Measurements from ENCODE around the gene FGD4. TPM values are rescaled to one million over a fixed set of nuclear protein-coding genes. Genes with fewer than 3 reads are reported as not detected.

FGD4 gene
- total and polyA plus RNA-seq, 8 donors, result 5.5 to 138 (median 80.8) TPM

- intact Hi-C loops (cut with DNase I; ENCODE audit: low total_unique reads), result no loop called here
- Histone ChIP-seq H3K9me3 (no peaks in the 10 kb centered on the region), H3K36me3 (no peaks in the 10 kb centered on the region), H3K4me1 (no peaks in the 10 kb centered on the region), H3K27ac (no peak overlapping the region), H3K27me3 (no peaks in the 10 kb centered on the region), H3K4me3 (no peak overlapping the region)
- WGBS, 5 donors, result 83 to 93% (median 86%) methylated on average over 8 of the region's 8 CpGs
- TF ChIP-seq EP300 (IDR thresholded peaks at IDR 0.05), result no peak
- TF ChIP-seq CTCF (IDR thresholded peaks at IDR 0.05), result no peak
- TF ChIP-seq POLR2AphosphoS5 (IDR thresholded peaks at IDR 0.05), result no peak
- TF ChIP-seq POLR2A (IDR thresholded peaks at IDR 0.05), result no peak
- DNase-seq, result no peak
Observed at GRCh38 chr12:32379667-32380066, 19.7 kb upstream of the FGD4 start.

- 78 to 94% (median 85%) methylated on average over 2 of the region's 2 CpGs for WGBS, 5 donors
- Histone ChIP-seq H3K27me3 (no peaks in the 10 kb centered on the region), H3K4me3 (no peak overlapping the region), H3K9me3 (no peaks in the 10 kb centered on the region), H3K36me3 (no peaks in the 10 kb centered on the region), H3K4me1 (no peaks in the 10 kb centered on the region), H3K27ac (no peak overlapping the region)
- TF ChIP-seq POLR2A (IDR thresholded peaks at IDR 0.05), result no peak
- TF ChIP-seq EP300 (IDR thresholded peaks at IDR 0.05), result no peak
- TF ChIP-seq CTCF (IDR thresholded peaks at IDR 0.05), result no peak
- no peak for TF ChIP-seq POLR2AphosphoS5 (IDR thresholded peaks at IDR 0.05)
- no peak for DNase-seq
- intact Hi-C loops (cut with DNase I; ENCODE audit: low total_unique reads), result no loop called here
Observed at GRCh38 chr12:32382226-32382625, 17.1 kb upstream of the FGD4 start.

GRCh38 chr12:32390572-32391219 is 8.7 kb upstream of the FGD4 start:
- DNase-seq, result peak; percentile 57 to 84
- Histone ChIP-seq H3K4me3 (peak overlapping the region; percentile 34 to 48 (median 40)), H3K27ac (peak overlapping the region in 3 of 5 donors; percentile 16 to 61 (median 23)), H3K27me3 (peaks cover 0 to 5% (median 0%) of the 10 kb centered on the region in 3 donors), H3K36me3 (no peaks in the 10 kb centered on the region), H3K4me1 (peaks cover 0 to 6% (median 0%) of the 10 kb centered on the region in 4 donors), H3K9me3 (no peaks in the 10 kb centered on the region)
- no peak for TF ChIP-seq CTCF (IDR thresholded peaks at IDR 0.05)
- TF ChIP-seq POLR2A (IDR thresholded peaks at IDR 0.05), result no peak
- no peak for TF ChIP-seq EP300 (IDR thresholded peaks at IDR 0.05)
- peak in 1 of 3 donors; percentile 27 for TF ChIP-seq POLR2AphosphoS5 (IDR thresholded peaks at IDR 0.05)
- WGBS, 5 donors, result 28 to 51% (median 36%) methylated on average over 22 to 47 of the region's 47 CpGs
- intact Hi-C loops (cut with DNase I; ENCODE audit: low total_unique reads), result no loop called here

- H3K4me1 ChIP-seq, result peaks cover 4 to 23% (median 15%) of the 10 kb centered on the region in 4 donors
- no peaks in the 10 kb centered on the region for H3K9me3 ChIP-seq
- intact Hi-C loops (cut with DNase I; ENCODE audit: low total_unique reads), result no loop called here
- no peak overlapping the region for H3K27ac ChIP-seq
- H3K36me3 ChIP-seq, result no peaks in the 10 kb centered on the region
- peaks cover 0 to 11% (median 5%) of the 10 kb centered on the region in 3 donors for H3K27me3 ChIP-seq
- H3K4me3 ChIP-seq, result no peak overlapping the region
- TF ChIP-seq POLR2AphosphoS5 (IDR thresholded peaks at IDR 0.05), result no peak
- no peak for TF ChIP-seq EP300 (IDR thresholded peaks at IDR 0.05)
- TF ChIP-seq CTCF (IDR thresholded peaks at IDR 0.05), result no peak
- no peak for TF ChIP-seq POLR2A (IDR thresholded peaks at IDR 0.05)
- no peak for DNase-seq
Observed at GRCh38 chr12:32395026-32395425, 4.3 kb upstream of the FGD4 start.
